Iris pigment epithelial cell (primary cell): Measurements from ENCODE around the gene CYP1B1.
A peak's percentile ranks its signal among the peaks of the same experiment; 100 is the strongest.

Experiments used
- DNase-seq: peaks from one replicate; pipeline ENCODE4 v3.0.0-alpha.2; 2011; ENCODE audit warnings: low read depth

The CYP1B1 gene

GRCh38 chr2:38074764-38075506 lies 1.0 kb downstream of the CYP1B1 start:
- DNase-seq, result peak; percentile 79

- peak; percentile 63 for DNase-seq
These were observed 1.7 kb downstream of the CYP1B1 start for GRCh38 chr2:38074058-38074763.

GRCh38 chr2:38073211-38074057 lies 2.5 kb downstream of the CYP1B1 start:
- DNase-seq, result no peak

DNA sequence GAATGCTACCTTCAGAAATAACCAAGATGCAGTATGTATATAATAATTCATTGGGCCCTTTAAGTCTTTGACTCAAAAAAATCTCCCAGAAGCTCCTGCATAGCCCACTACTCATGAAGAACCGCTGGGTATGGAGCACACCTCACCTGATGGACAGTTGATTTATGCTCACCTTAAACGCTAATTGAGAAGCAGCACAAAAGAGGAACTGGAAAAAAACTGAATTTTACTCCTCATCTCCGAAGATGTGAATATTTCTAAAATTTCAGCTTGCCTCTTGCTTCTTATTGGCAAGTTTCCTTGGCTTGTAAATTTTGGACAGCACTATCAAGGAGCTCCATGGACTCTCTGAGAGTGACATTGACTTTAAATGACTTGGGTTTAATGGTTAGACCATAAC lies 5.5 kb downstream of the CYP1B1 start:
- DNase-seq, result no peak

GRCh38 chr2:38068234-38068633 lies 7.7 kb downstream of the CYP1B1 start:
- DNase-seq, result peak; percentile 69

- DNase-seq, result no peak
These were observed 9.4 kb downstream of the CYP1B1 start for GRCh38 chr2:38066421-38067115.

DNA sequence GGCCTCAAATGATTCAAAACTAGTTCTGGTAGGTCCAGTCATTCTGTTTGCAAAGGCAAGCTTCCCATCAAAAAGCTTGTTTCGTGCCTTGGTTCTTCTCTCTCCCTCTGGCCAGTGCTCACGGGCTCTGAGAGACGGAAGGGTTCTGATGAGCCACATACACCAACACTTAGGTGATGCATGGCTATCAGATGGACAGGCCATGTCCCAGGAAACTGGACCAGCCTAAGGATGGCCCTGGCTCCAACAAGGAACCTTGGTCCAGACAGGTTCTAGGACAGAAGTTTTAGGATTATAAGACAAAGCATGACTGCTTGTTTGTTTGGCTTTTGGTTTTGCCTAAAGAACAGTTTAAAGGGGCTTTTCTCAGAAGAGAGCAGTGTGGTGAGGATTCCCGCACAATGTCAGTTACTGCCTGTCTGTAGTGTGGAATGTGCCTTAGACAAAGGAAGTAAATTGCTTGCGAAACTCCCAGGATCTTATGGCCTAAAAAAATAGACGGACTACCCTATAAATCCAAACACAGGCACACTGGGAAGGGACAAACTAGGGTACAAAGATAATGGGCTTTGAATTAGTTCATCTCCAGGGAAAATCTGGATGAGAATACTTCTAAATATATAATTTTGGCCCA lies 10.3 kb downstream of the CYP1B1 start:
- DNase-seq, result peak; percentile 65

DNA sequence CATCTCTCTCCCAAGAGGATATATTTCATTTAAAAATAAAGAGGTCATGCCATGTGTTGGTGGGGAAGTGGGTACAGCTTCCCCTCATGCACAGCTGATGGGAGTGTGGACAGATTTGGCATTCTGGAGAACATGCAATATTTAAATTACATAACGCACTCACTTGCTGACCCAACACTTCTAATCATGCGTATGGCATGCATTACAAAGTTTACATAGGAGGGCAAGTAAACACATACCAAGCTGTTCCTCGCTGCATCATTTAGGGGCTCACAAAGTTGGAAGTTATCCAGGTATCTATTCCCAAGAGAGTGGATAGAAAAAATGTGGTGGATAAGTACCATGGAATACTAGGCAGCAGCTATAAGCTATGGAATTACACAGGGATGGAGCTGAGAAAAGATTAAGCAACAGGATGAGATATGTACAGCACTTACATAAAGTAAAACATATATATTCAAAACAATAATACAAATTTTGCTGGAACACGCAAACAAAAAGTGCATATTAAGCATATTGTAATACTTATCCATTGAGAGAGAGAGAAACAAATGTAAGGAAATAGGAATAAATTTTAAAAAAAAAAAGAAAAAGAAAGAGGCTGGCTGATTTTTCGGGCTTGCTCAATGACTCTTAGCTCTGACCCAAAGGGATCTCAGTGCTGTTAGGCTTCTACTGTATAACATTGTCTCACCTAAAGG lies 11.0 kb downstream of the CYP1B1 start:
- DNase-seq, result no peak

GRCh38 chr2:38060236-38061018 lies 15.5 kb downstream of the CYP1B1 start:
- no peak for DNase-seq

DNA sequence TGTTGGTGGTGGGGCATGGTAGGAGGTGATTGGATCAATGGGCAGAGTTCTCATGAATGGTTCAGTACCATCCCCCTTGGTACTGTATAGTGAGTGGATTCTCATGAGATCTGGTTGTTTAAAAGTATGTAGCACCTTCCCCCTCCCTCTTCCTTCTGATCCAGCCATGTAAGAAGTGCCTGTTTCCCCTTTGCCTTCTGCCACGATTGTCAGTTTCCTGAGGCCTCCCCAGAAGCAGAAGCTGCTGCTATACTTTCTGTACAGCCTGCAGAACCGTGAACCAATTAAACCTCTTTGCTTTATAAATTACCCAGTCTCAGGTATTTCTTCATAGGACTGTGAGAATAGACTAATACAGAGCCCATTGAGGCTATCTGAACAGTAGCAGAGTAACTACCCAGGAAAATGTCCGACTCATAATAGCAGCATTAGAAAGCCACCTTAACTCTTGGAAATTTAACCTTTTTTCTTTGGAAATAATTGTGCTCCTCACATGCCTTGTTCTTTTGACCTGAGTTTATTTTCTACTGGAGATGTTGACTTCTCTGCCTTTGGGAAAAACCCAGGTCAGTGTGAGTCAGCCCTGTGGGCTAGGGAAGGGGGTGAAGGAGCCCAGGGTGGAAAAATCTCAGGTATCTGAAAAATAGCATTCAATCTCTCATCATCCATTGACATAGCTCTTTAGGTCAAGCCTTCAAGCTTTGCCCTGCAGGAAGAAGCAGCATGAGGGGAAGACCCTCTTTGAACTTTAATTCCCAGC lies 18.1 kb downstream of the CYP1B1 start:
- DNase-seq, result no peak

DNA sequence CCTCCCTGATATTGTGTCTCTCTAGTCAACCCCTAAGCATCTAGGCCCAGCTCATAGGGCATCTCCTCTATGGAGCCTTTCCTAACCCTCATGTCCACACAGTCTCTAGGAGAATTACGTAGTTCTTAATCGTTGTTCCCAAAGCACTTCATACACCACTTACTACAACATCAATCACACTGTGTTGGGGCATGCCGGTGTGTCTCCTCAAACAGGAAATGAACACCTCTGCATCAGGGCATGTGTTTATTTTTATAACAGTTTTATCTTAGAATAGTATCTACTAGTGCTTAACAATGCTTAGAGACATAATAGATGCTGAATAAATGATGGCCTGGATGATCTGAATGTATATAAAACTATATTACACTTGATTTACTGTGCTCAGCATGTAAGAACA lies 19.7 kb downstream of the CYP1B1 start:
- no peak for DNase-seq

- peak; percentile 53 for DNase-seq
These were observed 30.1 kb downstream of the CYP1B1 start for GRCh38 chr2:38045811-38046210.

DNA sequence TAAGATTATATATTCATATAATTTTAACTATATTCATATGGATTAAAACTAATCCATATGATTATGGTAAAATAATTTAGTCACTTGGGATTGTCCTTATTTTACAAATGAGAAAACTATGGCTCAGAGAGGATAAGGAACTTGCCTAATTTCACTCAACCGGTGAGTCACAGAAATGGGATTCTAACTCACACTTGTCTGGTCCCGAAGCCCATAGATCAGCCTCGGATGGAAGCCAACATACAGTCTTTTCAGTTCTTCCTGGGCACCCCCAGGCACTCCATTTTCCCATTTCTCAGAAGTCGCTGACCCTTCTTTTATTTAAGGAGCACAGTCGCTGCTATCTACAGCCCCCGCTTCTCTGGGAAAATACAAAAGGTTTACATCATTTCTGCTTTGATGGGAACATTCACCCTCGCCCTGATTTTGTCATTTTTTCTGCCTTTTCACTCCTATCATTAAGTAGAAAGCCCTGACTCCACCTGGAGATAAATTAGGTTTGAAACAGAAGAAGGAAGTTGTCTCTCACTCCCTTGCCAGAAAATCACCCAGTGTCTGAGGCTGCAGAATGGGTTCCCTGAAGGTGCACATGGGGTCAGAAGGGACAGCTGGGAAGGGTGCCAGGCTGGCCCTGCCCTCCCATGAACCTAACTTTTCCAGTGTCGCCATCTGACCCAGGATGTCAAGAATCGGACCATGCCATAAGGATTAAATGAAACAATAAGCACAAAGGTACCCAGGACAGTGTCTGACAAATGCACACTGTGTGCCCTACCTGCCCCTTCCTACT lies 36.6 kb downstream of the CYP1B1 start:
- peak; percentile 69 for DNase-seq

DNA sequence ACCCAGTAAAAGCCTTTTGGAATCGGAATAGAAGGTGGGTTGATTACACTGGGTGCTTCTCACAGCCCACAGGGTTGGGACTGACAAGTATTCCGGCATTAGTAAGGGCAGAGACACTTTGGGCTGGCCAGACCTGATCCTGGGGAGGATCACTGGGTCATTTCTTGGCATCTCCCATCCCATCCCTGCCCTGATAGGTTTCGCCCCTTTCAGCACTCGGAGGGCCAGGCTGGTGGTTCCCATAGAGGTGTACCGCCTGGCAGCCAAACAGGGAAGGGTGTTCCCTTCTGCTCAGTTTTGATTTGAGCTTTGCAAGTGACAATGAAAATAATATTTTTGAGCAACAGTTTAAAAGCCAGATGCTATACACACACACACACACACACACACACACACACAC lies 37.3 kb downstream of the CYP1B1 start:
- no peak for DNase-seq

GRCh38 chr2:38037757-38038621 lies 38.0 kb downstream of the CYP1B1 start:
- peak; percentile 88 for DNase-seq

GRCh38 chr2:38037325-38037724 lies 38.6 kb downstream of the CYP1B1 start:
- no peak for DNase-seq

- DNase-seq, result no peak
These were observed 40.0 kb downstream of the CYP1B1 start for GRCh38 chr2:38035968-38036367.

DNA sequence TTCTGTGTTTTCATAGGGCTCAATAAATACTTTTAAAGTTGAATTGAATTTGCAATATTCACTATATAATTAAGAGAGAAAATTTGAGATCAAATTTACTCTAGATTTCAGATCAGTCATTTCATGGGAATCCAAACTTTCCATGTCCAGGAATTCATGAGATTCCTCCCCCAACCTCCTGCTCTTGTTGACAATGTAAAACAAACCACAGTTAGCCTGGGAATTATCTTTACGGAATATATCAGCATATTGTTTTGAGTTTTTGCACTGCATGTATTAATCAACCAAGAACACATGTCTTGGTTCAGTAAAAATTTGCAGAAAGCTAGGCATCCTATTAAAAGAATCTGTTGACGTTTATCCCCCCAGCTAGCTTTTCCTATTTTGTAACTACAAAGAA lies 42.3 kb downstream of the CYP1B1 start:
- DNase-seq, result no peak
